8988T (cell line): ENCODE data around the gene ITK.

Source experiments
- DNase-seq: peaks from one replicate; pipeline ENCODE4 v3.0.0; 2011

ITK gene

GRCh38 chr5:157180374-157181264 is at the start of gene ITK:
TSS of gene ITK (plus strand) at chr5:157180840. CDS start at chr5:157180978, 138 bp downstream.
- DNase-seq, result no peak

GRCh38 chr5:157130925-157131324 is 49.7 kb upstream of the ITK start:
- DNase-seq, result no peak

DNA sequence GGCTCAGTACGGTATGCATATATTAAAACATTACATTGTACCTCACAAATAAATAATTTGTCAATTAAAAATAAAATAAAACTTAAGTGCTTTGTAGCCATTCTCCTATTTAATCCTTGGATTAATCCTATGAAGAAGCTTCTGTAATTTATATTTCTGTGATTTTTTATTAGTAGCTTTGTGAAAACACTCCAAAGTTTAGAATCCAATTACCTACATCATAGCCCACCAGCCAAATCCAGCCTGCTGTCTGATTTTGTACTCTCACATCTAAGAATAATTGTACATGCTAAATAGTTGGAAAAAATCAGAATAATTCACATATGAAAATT is 48.4 kb upstream of the ITK start:
- no peak for DNase-seq

DNA sequence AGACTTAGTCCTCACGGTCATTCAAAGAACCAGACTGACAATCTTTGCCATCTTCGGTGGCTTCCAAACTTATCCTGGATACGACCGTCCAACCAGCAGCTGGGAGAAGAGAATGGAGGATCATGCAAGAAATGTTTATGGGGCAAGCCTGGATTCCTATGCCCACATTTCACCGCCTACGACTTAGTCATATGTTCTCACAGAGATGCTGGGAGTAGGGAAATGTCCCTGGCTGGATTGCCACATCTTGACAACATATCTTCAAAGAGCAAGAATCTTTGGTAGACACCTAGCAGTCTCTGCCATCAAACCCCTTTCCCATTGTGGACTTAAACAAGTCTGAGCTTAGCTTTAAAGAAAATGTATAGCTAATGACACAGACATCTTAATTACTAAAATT is 42.9 kb upstream of the ITK start:
- DNase-seq, result no peak

GRCh38 chr5:157142317-157143126 is 38.1 kb upstream of the ITK start, which contains the start of gene MED7:
TSS of gene MED7 (minus strand) at chr5:157142865. CDS start at chr5:157139431, 3,434 bp downstream.
- DNase-seq, result peak; percentile 75

GRCh38 chr5:157143127-157143971 is 37.3 kb upstream of the ITK start:
- DNase-seq, result peak; percentile 33

GRCh38 chr5:157148734-157149615 is 31.7 kb upstream of the ITK start:
- DNase-seq, result peak; percentile 50

DNA sequence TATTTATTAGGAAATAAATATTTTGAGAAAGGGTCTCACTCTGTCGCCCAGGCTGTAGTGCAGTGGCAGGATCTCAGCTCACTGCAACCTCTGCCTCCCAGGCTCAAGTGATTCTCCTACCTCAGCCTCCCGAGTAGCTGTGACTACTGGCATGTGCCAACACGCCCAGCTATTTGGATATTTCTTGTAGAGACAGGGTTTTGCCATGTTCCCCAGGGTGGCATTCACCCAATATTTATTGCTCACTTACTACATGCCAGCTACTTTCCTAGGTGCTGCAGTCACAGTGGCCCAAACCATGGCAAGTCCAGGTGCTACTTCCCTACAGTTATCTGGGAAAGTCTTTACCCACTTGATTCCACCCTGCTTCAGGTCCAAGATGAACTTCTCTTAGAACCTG is 29.6 kb upstream of the ITK start:
- no peak for DNase-seq

GRCh38 chr5:157155297-157155696 is 25.3 kb upstream of the ITK start:
- DNase-seq, result no peak

- DNase-seq, result no peak
Measured at GRCh38 chr5:157157293-157157891, 23.2 kb upstream of the ITK start.

DNA sequence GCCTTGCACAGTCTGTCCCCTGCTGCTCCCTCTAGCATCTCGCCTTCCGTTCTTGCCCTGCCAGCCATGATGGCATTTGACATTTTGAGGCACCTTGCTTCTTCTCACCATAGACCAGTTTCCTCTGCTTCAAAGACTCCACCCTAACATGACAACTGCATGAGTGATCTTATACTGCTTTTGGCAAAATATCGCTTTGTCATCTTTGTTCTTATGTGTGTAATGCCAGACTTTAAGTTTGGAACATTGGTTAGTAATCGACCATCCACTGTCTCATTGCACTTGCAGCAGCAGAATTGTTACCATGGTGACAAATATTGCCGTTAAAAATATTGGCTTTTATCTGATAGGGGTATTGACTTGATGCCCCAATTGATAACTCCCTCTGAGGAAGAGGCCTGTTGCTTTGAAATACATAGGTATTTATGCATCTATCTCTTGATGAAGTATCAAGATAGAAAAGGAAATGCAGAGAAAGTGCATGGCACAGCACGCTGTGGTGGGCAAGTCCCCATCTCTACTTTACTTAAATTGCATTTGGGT is 21.4 kb upstream of the ITK start:
- no peak for DNase-seq

GRCh38 chr5:157160001-157160400 is 20.6 kb upstream of the ITK start:
- DNase-seq, result no peak

GRCh38 chr5:157161996-157162395 is 18.6 kb upstream of the ITK start:
- no peak for DNase-seq

DNA sequence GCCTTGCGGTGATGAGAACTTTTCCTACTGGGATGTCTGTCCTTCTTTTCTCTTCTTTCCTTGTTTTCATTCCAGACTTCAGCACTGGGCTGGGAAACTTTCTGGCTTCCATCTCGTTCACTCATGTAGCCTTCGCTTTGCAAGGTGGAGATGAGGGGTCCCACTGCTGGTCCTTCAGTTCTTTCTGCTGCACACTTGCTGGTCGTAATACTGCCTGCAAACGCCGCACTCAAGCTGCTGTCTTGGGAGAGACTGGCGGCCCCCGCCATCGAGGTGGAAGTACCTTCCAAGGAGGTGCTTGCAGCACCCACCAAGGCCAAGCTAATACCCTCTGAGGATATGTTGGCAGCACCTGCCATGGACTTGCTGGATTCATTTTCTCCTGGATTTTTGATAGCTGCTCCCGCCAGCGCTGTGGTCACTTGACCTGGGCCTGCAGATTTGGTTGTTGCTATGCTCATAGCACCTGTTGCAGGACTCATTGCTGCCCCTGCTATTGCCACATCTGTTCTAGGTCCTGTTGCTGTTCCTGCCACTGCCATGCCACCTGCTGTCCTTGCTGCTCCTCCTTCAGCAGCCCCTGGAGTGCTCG is 17.6 kb upstream of the ITK start:
- DNase-seq, result no peak

GRCh38 chr5:157164521-157164920 is 16.1 kb upstream of the ITK start:
- no peak for DNase-seq

GRCh38 chr5:157165261-157165660 is 15.4 kb upstream of the ITK start:
- no peak for DNase-seq

DNA sequence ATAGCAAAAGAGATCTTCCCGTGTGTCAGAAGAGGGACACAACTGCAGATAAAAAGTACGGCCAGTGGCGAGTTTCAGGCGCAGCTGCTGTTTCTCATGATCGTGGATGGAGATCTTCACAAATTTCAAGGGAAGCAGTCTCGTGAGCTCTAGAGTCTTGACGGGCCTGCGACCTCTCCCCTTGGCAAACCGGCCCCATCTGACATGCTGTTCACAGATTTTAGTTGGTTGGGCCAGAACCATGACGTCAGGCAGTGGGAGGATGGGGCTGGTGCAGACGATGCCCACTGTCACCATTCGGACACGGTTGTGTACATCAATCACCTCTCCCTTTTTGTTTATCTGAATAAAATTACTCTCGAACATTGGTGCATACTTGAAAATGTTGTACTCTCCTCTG is 15.0 kb upstream of the ITK start:
- no peak for DNase-seq

DNA sequence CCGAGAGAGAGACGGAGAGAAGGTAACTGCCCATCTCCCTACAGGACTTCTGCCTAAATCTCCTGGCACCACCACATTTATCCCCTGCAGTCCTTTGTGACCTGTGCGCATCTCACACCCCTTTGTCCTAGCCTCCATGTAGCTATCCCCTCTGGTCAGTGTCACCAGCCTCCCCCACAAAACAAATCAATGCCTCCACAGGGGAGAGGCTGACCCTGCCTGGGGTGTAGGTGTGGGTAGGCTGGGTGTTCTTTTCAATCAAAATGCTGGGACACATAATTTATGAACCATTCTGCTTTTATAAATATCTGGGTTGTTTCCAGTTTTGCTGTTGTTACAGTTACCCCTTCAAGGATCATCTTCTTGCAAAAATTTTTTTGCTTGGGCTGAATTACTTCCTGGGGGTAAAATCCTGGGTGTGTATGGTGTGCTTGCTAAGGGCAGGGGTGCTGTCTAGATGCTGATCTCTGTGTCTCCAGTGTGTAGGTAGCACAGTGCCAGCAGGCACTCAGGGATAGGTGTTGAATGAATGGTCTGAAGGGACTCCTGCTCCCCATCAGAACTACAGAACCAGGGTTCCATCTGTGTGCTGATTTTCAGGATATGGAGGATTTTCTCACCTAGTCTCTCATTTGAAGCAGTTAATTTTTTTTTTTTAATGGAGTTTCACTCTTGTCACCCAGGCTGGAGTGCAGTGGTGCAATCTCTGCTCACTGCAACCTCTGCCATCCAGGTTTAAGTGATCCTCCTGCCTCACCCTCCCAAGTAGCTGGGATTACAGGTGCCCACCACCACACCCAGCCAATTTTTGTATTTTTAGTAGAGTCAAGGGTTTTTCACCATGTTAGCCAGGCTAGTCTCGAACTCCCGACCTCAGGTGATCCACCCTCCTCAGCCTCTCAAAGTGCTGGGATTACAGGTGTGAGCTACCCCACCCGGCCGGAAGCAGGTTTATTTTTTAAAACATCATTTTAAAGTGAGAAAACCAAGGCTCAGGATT is 14.1 kb upstream of the ITK start, which contains the start of gene GARIN3:
TSS of gene GARIN3 (minus strand) at position 51 of the 1,000 bp plus-strand sequence. CDS start 96 bp downstream, outside the sequence.
- DNase-seq, result no peak

DNA sequence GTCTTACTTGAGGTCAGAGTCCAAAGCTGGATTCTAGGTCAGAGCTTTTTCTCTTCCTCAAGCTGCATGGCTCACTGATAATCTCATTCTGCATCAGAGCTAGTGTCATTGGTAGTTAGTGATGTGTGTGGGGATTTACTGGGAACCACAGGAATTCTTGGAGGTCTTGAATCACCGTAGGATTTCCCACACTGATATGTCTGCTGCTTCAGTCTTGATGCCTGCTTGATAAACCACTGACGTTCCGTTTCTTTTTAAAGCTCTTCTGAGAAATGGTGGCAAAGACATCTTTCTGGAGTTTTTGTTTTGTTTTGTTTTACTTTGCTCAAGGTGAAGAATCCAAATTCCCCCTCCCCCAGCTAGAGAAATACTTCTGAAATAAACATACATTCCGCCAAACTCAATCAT is 13.4 kb upstream of the ITK start:
- no peak for DNase-seq
